ENCODE measurements around the gene BCAR1.
A peak's percentile ranks its signal among the peaks of the same experiment; 100 is the strongest.

Gene BCAR1

GRCh38 chr16:75188832-75189477 lies 62.5 kb downstream of the BCAR1 start:
- no peak for DNase-seq (ENCODE audit: insufficient read length, low spot score)
- TF ChIP-seq POLR2AphosphoS5 (IDR thresholded peaks at IDR 0.05; ENCODE audit: low read depth, low read length) (no peak), SPI1 (IDR thresholded peaks at IDR 0.05; ENCODE audit: low read depth, low read length) (no peak), POLR2A (IDR thresholded peaks at IDR 0.05; ENCODE audit: low read depth, low read length) (no peak), POU2F2 (IDR thresholded peaks at IDR 0.05; ENCODE audit: low read depth, low read length) (no peak), TAF1 (IDR thresholded peaks at IDR 0.05; ENCODE audit: low read depth, low read length) (no peak), PAX5 (IDR thresholded peaks at IDR 0.05; ENCODE audit: insufficient read depth, low read length, severe bottlenecking) (no peak)
- no peak for FAIRE-seq

GRCh38 chr16:75181630-75182029 lies 69.8 kb downstream of the BCAR1 start:
- FAIRE-seq: no peak
- no peak for DNase-seq (ENCODE audit: insufficient read length, low spot score)
- peak; percentile 12; the same call in 1 of the 2 replicates for TF ChIP-seq SPI1 (IDR thresholded peaks at IDR 0.05; ENCODE audit: low read depth, low read length)
- no peak for TF ChIP-seq POLR2A (IDR thresholded peaks at IDR 0.05; ENCODE audit: low read depth, low read length)

GRCh38 chr16:75179208-75179607 lies 72.2 kb downstream of the BCAR1 start:
- no peak for TF ChIP-seq POLR2AphosphoS5 (IDR thresholded peaks at IDR 0.05; ENCODE audit: low read depth, low read length)
- no peak for TF ChIP-seq POU2F2 (IDR thresholded peaks at IDR 0.05; ENCODE audit: low read depth, low read length)
- TF ChIP-seq SPI1 (IDR thresholded peaks at IDR 0.05; ENCODE audit: low read depth, low read length): peak; percentile 64
- no peak for TF ChIP-seq PAX5 (IDR thresholded peaks at IDR 0.05; ENCODE audit: insufficient read depth, low read length, severe bottlenecking)
- FAIRE-seq (peak; percentile 41), DNase-seq (ENCODE audit: insufficient read length, low spot score) (no peak)
